GM13976 (cell line): Measurements from ENCODE around the gene ZNF841.
"Not testable (repeated sequence)": the region's sequence is repeated elsewhere in the genome, so short reads cannot be mapped to it uniquely, and the experiment has no call there.

Source experiments
- DNase-seq: peaks from one replicate; pipeline ENCODE4 v3.0.0; 2012; ENCODE audit warnings: low spot score
- in situ Hi-C: fragments of 300-500 bp; cut with MboI; formaldehyde crosslinking; loops from one replicate; pipeline ENCODE4 v1.12.0; 2022; ENCODE audit warnings: low sequenced_read_pairs, mixed read lengths, inconsistent platforms; ENCODE audit not compliant: unreplicated experiment
- TF ChIP-seq, protein P1 (sequence below): IDR thresholded peaks from 2 replicates; pipeline ENCODE4 v1.5.1; 2012; ENCODE audit warnings: borderline replicate concordance, mild to moderate bottlenecking; ENCODE audit not compliant: insufficient read depth; ENCODE audit errors: extremely low read depth, missing control alignments, control extremely low read depth

Gene ZNF841

DNA sequence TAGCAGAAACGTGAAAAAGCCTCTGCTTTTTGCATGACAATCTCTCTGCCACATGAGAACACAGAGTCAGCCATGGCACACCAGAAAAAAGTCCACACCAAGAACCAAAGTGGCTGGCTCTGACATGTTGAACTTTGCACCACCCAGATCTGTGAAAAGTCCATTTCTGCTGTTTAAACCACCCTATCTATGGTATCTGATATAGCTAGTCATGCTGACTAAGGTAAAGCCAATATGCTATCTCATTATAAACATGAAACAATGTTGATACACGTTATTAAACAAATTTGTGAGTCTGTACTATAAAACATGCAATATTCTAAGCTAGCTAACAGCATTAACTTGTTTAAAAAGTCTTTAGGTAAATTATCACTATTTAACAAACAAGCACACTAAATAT, 25.9 kb downstream of the ZNF841 start:
- in situ Hi-C loops = no loop called here
- TF ChIP-seq, protein P1, sequence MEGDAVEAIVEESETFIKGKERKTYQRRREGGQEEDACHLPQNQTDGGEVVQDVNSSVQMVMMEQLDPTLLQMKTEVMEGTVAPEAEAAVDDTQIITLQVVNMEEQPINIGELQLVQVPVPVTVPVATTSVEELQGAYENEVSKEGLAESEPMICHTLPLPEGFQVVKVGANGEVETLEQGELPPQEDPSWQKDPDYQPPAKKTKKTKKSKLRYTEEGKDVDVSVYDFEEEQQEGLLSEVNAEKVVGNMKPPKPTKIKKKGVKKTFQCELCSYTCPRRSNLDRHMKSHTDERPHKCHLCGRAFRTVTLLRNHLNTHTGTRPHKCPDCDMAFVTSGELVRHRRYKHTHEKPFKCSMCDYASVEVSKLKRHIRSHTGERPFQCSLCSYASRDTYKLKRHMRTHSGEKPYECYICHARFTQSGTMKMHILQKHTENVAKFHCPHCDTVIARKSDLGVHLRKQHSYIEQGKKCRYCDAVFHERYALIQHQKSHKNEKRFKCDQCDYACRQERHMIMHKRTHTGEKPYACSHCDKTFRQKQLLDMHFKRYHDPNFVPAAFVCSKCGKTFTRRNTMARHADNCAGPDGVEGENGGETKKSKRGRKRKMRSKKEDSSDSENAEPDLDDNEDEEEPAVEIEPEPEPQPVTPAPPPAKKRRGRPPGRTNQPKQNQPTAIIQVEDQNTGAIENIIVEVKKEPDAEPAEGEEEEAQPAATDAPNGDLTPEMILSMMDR = no peak
- DNase-seq = no peak

DNA sequence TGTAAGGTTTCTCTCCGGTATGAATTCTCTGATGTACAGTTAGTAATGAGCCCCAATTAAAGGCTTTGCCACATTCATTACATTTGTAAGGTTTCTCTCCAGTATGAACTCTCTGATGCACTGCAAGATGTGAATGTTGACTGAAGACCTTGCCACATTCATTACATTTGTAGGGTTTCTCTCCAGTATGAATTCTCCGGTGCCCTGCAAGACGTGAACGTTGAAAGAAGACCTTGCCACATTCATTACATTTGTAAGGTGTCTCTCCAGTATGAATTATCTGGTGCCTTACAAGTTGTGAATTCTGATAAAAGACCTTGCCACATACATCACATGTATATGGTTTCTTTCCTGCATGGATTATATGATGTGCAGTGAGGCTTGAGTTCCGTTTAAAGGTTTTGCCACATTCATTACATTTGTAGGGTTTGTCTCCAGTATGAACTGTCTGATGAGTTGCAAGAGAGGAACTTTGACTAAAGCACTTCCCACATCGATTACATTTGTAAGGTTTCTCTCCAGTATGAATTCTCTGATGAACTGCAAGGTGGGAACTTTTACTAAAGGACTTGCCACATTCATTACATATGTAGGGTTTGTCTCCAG, 29.2 kb downstream of the ZNF841 start:
- TF ChIP-seq, protein P1 = no peak
- DNase-seq = no peak
- in situ Hi-C loops = no loop called here

DNA sequence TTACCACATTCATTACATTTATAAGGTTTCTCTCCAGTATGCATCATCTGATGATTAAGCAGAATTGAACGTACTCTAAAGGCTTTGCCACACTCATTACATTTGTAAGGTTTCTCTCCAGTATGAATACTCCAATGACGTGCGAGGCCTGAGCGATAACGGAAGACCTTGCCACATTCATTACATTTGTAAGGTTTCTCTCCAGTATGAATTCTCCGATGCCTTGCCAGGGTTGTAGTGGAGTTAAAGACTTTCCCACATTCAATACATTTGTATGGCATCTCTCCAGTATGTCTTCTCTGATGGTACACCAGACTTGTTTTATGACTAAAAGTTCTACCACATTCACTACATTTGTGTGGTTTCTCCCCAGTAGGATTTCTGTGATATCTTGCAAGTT, 30.2 kb downstream of the ZNF841 start:
- DNase-seq = no peak
- in situ Hi-C loops = no loop called here
- TF ChIP-seq, protein P1 = no peak

DNA sequence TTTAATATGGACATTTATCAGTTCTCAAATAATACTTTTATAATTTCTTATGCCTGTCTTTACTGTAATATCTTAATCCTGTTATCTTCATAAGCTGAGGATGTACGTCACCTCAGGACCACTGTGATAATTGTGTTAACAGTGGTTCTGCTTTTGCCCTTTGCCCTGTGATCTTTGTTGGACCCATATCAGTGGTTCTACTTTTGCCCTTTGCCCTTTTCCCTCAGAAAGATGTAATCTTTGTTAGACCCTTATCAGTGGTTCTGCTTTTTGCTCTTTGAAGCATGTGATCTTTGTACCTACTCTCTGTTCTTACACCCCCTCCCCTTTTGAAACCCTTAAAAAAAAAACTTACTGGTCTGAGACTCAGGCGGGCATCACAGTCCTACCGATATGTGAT, 39.1 kb downstream of the ZNF841 start:
- DNase-seq, in situ Hi-C loops: not testable (repeated sequence)

DNA sequence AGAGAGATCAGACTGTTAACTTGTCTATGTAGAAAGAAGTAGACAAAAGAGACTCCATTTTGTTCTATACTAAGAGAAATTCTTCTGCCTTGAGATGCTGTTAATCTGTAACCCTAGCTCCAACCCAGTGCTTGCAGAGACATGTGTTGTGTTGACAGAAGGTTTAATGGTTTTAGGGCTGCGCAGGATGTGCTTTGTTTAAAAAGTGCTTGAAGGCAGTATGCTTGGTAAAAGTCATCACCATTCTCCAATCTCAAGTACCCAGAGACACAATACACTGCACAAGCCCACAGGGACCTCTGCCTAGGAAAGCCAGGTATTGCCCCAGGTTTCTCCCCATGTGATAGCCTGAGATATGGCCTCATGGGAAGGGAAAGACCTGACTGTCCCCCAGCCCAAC, 43.8 kb downstream of the ZNF841 start:
- in situ Hi-C loops, DNase-seq: not testable (repeated sequence)

DNA sequence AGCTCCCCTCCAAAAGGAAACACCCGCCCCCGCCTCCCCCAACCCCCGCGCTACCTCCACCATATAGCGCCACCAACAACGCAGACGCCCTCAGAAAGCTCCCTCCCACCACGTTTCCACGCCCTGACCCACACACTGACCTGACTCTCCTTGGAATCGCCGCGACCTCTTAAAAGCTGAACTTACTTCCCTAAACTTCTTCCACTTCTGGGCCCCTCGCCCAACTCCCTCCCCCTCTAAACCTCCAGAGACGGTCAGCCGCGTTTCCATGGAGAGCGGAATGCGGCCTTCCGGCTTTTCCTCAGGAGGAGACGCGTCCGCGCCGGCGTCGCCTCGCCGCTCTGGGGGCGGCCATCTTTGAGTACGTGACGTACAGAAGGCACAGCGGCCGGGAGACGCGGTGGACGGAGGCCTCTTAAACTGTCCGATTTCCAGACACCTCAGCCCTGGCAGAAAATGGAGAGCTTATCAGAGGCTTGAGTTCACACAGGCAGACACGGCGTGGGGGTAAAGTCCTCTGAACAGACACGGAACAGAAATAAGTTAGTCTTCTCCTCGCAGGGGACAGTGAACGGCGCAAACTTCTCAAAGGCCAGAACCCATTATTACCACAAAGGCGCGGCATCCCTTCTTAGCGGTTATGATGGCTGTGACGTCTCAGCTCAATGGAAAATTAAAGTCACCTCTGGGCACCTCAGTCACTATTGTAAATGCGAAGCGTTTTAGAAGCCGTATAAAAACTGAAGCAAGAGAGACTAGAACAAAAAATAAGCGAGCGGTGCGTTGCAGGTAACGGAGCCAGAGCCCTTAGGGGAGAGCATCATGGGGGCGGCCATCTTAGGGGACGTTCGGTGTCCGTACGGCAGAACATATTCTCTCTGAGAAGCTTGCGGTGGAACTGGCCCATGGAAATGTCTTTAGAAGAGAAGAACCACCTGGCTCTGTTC, 46.7 kb downstream of the ZNF841 start, which contains the start of gene ZNF432:
TSS of gene ZNF432 (minus strand) at position 284 of the 947 bp plus-strand sequence. CDS start 1,970 bp downstream, outside the sequence.
- peak; percentile 89 for DNase-seq
- TF ChIP-seq, protein P1 = no peak
- in situ Hi-C loops = no loop called here

DNA sequence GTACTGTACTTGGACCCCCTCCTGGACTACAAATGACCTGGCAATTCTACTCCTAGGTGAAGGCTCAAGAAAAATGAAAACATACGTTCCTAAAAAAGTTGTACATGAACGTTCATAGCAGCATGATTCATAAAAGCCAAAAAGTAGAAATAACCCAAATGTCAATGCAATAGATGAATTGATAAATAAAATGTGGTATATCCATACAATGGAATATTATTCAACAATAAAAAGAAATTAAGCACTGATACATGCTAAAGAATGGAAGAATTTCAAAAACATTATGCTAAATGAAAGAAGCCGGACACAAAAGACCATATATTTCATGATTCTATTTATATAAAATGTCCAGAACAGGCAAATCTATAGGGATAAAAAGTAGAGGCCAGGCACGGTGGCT, 56.4 kb downstream of the ZNF841 start:
- in situ Hi-C loops = no loop called here
- TF ChIP-seq, protein P1 = no peak
- DNase-seq = no peak
